Middle frontal gyrus (tissue), 1 donor: ENCODE data around the gene LBH.
"Not testable (repeated sequence)": the region's sequence is repeated elsewhere in the genome, so short reads cannot be mapped to it uniquely, and the experiment has no call there.

Experiments used
- DNase-seq: peaks from one replicate; pipeline ENCODE4 v3.0.0-alpha.2; 2015; ENCODE audit warnings: low spot score; ENCODE audit errors: extremely low spot score

LBH gene

DNA sequence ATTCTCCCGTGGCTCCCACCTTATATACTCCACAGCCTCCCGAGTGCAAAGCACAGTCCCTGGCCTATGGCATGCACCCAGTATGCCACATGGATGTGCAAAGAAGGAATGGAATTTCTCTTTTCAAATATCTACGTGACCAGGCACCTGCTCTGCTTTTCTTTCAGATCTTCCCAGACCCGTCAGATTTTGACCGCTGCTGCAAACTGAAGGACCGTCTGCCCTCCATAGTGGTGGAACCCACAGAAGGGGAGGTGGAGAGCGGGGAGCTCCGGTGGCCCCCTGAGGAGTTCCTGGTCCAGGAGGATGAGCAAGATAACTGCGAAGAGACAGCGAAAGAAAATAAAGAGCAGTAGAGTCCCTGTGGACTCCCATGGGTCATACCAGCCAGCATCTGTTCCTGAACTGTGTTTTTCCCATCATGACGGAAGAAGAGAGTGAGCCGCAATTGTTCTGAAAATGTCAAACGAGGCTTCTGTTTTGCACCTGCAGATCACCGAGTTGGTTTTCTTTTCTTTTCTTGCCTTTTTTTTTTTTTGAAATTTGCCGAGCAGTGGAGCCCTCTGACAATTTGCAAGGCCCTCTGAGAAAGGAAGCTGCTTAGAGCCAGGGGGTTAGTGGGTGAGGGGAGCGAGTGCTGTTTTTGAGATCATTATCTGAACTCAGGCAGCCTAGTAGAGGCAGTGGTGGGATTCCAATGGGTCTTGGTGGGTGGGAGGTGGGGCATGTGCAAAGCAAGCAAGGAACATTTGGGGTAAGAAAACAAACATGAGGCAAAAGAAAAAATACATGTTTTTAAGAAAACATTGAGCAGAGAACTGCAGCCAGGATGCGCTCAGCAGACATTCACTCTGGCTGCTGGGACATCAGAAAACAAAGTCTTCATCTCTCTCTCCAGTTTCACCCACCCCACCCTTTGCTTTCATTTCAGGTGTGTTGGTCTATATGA, 26.2 kb downstream of the LBH start:
- no peak for DNase-seq

GRCh38 chr2:30259071-30259470, 27.7 kb downstream of the LBH start:
- no peak for DNase-seq

DNA sequence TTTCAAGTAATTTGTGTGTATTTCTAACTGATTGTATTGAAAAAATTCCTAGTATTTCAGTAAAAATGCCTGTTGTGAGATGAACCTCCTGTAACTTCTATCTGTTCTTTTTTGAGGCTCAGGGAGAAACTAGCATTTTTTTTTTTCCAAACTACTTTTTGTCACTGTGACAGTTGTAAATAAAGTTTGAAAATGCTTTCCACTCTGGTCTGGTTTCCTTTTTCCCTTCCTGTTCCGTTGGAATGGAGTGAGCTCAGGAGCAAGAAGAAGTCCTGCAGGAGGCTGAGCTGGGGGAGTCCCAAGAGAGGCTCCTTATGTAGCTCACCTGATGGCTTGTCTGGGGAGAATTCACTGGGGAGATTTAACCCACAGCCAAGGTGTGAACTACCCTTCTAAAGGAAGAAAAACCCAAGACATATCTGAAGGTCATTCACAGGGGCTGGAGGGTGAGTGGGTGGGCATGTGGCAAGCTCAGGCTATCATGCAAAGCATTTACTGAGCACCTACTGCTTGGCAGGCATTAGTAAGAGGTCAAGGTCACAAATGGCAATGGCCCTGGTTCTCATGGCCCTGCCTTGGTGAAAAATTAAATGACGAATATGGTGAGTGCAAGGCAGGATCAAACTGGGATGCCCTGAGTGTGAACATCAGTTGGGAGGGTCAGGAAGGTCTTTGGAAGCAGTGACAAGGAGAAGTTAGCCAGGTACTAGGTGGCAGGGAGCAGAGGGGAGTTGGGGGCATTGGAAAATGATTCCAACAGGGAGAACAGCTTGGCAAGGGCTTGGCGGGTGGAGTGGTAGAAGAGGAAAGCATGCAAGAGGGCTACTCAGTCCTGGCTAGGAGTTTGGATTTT, 28.7 kb downstream of the LBH start:
- DNase-seq, result no peak

DNA sequence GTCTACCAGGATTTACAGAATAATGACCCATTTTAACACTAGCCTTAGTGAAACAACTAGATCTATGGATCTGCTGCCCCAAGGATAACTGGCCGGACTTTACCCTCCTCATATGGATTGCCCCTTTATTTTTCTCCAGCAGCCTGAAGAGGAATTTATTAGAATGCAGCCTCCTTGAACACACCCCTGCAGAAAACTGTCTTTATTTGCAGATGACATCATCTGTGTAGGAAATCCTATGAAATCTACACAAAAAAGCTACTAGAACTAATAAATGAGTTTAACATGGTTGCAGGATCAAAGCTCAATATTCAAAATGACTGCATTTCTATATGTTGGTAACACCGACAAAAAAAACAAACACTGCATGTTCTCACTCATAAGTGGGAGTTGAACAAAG, 29.6 kb downstream of the LBH start:
- no peak for DNase-seq

- no peak for DNase-seq
Observed at GRCh38 chr2:30261695-30262211, 30.4 kb downstream of the LBH start.

- DNase-seq, result no peak
Observed at GRCh38 chr2:30262716-30263309, 31.5 kb downstream of the LBH start.

GRCh38 chr2:30264274-30264673, 32.9 kb downstream of the LBH start:
- DNase-seq, result no peak

GRCh38 chr2:30265052-30266015, 34.0 kb downstream of the LBH start:
- DNase-seq, result no peak

GRCh38 chr2:30266051-30266621, 34.8 kb downstream of the LBH start:
- DNase-seq, result no peak

- no peak for DNase-seq
Observed at GRCh38 chr2:30266705-30267104, 35.4 kb downstream of the LBH start.

GRCh38 chr2:30267161-30267975, 36.0 kb downstream of the LBH start:
- DNase-seq, result no peak

- no peak for DNase-seq
Observed at GRCh38 chr2:30268296-30268871, 37.0 kb downstream of the LBH start.

GRCh38 chr2:30269114-30269770, 37.9 kb downstream of the LBH start:
- not testable (repeated sequence) for DNase-seq

DNA sequence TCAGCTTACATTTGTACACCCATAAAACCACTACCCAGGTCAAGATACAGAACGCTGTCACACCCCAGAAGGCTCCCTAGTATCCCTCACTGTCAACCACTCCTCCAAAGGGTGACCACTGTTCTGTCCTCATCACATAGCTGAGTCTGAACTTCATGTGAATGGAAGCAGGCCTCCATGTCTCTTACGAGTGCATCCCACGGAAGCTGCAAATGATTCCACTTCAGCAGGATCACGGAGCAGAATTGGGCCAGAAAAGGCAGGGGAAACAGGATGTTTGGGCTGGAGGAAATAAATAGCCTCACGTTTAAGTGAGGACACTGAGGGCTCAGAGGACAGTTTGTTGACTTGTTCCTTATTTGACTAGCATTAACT, 38.4 kb downstream of the LBH start:
- DNase-seq, result no peak

DNA sequence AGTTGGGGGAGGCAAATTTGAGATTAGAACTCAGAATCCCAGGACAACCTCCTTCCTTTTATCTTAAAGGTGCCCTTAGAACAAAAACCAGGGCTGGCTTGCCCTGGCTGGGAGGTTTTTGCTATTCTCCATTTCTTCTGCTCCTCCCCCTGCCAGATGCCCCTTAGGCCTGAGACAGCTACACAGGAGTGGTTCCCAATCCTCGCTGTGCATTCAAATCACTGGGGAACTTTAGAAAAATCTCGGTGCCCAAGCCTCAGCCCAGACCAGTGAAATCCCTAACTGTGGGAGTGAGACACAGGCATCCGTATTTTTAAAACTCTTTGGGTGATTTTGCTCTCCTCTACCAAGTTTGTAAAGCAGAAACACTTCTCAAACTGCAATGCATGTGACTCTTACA, 38.8 kb downstream of the LBH start:
- DNase-seq, result no peak

- no peak for DNase-seq
Observed at GRCh38 chr2:30271301-30271700, 40.0 kb downstream of the LBH start.

- no peak for DNase-seq
Observed at GRCh38 chr2:30272286-30272685, 41.0 kb downstream of the LBH start.

DNA sequence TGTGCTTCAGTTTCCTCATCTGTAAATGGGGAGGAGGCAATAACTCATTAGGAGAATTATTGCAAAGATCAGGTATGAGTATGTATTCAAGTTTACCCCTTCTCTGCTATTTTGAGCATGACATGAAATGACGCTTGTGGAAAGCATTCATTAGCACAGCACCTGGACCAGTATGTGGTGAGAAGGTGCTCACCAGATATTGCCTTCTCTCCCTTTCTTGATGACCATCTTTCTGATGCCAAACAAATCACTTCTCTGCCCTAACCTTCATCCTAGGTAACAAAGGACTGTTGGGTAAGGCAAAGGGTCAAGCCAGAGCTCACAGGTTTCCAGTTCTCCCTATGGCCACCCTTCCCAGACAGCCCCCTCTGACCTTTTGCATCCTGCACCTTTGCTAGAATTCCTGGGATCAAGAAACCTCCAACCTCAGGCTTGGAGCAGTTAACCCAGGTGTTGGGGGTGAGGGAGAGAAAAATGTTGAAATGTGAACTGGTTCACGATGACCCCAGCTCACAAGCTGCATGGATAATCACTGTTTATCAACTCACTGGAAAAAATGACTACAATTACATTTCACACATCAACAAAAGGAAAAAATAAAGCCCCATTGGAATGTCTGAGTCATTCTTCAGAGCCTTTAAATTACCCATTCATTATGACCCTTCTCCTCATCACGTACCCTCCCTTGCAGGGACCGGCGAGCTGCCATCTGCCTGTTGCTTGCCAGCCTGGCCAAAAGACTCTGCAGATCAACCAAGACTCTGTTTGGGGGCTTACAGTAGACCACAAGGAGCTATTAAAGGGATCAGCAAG, 41.6 kb downstream of the LBH start:
- DNase-seq, result no peak
